Measurements from ENCODE around the gene STK24.

DNA sequence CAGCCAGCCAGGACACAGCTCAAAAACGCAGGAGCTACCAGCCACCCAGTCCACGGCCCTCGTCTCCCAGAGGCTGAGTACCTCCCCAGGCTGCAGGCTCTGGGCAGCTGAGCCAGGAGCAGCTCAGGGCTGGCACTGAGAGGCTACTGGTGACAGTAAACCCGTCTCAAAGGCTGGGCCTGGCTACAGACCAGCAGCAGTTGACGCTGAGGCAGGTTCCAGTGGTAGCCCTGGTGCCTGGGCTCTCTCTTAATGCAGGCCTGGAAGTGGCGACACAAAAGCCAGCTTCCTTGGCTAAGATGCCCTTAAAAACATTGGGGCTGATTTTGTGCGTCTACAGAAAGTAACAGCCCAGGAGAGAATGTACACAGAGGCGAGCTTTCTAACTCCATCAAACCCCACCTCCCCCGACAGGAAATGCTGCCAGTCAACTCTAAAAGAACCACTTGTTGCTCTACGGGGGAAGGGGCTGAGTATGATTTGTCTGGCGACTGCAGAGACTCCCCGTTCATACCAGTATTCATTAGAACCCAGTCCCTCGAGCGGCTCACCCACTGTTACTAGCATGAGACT, 126.3 kb downstream of the STK24 start:
- TF ChIP-seq, protein P1, sequence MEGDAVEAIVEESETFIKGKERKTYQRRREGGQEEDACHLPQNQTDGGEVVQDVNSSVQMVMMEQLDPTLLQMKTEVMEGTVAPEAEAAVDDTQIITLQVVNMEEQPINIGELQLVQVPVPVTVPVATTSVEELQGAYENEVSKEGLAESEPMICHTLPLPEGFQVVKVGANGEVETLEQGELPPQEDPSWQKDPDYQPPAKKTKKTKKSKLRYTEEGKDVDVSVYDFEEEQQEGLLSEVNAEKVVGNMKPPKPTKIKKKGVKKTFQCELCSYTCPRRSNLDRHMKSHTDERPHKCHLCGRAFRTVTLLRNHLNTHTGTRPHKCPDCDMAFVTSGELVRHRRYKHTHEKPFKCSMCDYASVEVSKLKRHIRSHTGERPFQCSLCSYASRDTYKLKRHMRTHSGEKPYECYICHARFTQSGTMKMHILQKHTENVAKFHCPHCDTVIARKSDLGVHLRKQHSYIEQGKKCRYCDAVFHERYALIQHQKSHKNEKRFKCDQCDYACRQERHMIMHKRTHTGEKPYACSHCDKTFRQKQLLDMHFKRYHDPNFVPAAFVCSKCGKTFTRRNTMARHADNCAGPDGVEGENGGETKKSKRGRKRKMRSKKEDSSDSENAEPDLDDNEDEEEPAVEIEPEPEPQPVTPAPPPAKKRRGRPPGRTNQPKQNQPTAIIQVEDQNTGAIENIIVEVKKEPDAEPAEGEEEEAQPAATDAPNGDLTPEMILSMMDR (conservative IDR thresholded peaks at IDR 0.05), result no peak
- TF ChIP-seq ZFX (IDR thresholded peaks at IDR 0.05), result no peak
